Measurements from ENCODE around the gene GPR157.
A peak's percentile ranks its signal among the peaks of the same experiment; 100 is the strongest.
"Not testable (repeated sequence)": the region's sequence is repeated elsewhere in the genome, so short reads cannot be mapped to it uniquely, and the experiment has no call there.

Gene GPR157

GRCh38 chr1:9118186-9118585 is 10.7 kb downstream of the GPR157 start:
- DNase-seq (ENCODE audit: low read depth, low spot score), result no peak

- DNase-seq (ENCODE audit: low read depth, low spot score), result no peak
These were observed 13.3 kb downstream of the GPR157 start for GRCh38 chr1:9115351-9116205.

GRCh38 chr1:9112961-9113880 is 15.7 kb downstream of the GPR157 start:
- no peak for DNase-seq (ENCODE audit: low read depth, low spot score)

GRCh38 chr1:9111957-9112356 is 16.9 kb downstream of the GPR157 start:
- no peak for DNase-seq (ENCODE audit: low read depth, low spot score)

- DNase-seq (ENCODE audit: low read depth, low spot score), result no peak
These were observed 17.6 kb downstream of the GPR157 start for GRCh38 chr1:9111357-9111691.

GRCh38 chr1:9110669-9111356 is 18.1 kb downstream of the GPR157 start:
- DNase-seq (ENCODE audit: low read depth, low spot score), result peak; percentile 94

- DNase-seq (ENCODE audit: low read depth, low spot score), result no peak
These were observed 20.7 kb downstream of the GPR157 start for GRCh38 chr1:9108056-9108665.

GRCh38 chr1:9107136-9107535 is 21.8 kb downstream of the GPR157 start:
- DNase-seq (ENCODE audit: low read depth, low spot score), result peak; percentile 32

- DNase-seq (ENCODE audit: low read depth, low spot score), result no peak
These were observed 22.6 kb downstream of the GPR157 start for GRCh38 chr1:9106286-9106685.

- no peak for DNase-seq (ENCODE audit: low read depth, low spot score)
These were observed 23.5 kb downstream of the GPR157 start for GRCh38 chr1:9105336-9105867.

GRCh38 chr1:9101510-9102146 is 27.3 kb downstream of the GPR157 start:
- DNase-seq (ENCODE audit: low read depth, low spot score), result peak; percentile 82

- peak; percentile 28 for DNase-seq (ENCODE audit: low read depth, low spot score)
These were observed 28.3 kb downstream of the GPR157 start for GRCh38 chr1:9100471-9101043.

- no peak for DNase-seq (ENCODE audit: low read depth, low spot score)
These were observed 29.3 kb downstream of the GPR157 start for GRCh38 chr1:9099555-9099954.

- DNase-seq (ENCODE audit: low read depth, low spot score), result no peak
These were observed 30.8 kb downstream of the GPR157 start for GRCh38 chr1:9097947-9098705.

GRCh38 chr1:9095818-9096217 is 33.1 kb downstream of the GPR157 start:
- no peak for DNase-seq (ENCODE audit: low read depth, low spot score)

GRCh38 chr1:9093996-9094595 is 34.8 kb downstream of the GPR157 start:
- DNase-seq (ENCODE audit: low read depth, low spot score), result not testable (repeated sequence)

GRCh38 chr1:9093581-9093980 is 35.3 kb downstream of the GPR157 start:
- no peak for DNase-seq (ENCODE audit: low read depth, low spot score)

- DNase-seq (ENCODE audit: low read depth, low spot score), result no peak
These were observed 35.8 kb downstream of the GPR157 start for GRCh38 chr1:9093091-9093490.

GRCh38 chr1:9088807-9089206 is 40.1 kb downstream of the GPR157 start:
- no peak for DNase-seq (ENCODE audit: low read depth, low spot score)

All from astrocyte of the hippocampus (primary cell).